ENCODE data around the gene RAB36. TPM values are rescaled to one million over a fixed set of nuclear protein-coding genes. Genes with fewer than 3 reads are reported as not detected.

Gene RAB36
- total RNA-seq, 1 donor from 2014 or later: 3.8 TPM

DNA sequence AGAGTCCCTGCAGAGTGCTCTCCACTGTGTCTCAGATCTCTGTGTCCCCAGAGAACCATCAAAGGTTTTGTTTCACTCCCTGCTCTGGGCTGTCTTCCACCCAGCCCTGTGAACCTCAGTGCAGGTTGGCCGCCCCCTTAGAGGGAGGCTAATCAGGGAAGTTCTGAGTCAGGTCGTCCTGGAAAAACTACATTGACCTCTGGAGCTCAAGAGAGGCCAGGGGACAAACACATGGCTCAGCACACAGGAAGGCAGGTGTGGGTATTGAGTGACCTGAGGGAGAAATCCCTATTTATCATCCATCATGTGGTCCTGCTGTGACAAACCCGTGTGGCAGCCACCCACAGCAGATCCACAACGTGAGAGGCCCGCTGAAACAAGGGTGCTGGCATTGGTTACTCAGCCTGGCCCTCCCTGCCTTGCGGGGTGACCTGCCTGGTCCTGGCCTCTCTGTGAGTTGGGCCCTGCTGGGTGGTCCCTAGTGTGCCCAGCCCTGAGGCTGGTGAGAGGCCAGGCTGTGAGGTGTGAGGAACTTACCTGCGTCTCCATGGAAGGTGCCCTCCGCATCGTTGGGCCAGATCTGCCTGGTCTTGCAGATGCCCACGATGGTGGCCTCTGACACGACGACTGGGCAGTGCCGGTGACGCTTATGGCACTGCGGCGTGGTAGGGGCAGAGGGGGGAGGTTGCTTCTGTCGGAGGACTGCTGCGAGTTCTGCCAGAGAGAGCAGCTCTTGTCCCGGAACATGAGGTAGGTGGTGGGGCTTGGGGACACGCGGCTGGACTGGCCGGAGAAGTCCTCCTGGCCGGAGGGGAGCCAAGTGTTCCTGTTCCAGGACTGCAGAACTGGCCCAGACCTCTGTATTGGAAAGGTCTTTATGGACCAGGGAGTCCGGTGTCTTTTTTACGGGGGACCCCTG, 34.4 kb downstream of the RAB36 start:
- Histone ChIP-seq H3K27me3 (no peaks in the 10 kb centered on the region), H3K9me3 (no peaks in the 10 kb centered on the region), H3K36me3 (no peaks in the 10 kb centered on the region), H3K4me1 (peaks cover 45% of the 10 kb centered on the region), H3K4me3 (peak overlapping the region; percentile 53), H3K27ac (peak overlapping the region; percentile 60)
- TF ChIP-seq, protein P1, sequence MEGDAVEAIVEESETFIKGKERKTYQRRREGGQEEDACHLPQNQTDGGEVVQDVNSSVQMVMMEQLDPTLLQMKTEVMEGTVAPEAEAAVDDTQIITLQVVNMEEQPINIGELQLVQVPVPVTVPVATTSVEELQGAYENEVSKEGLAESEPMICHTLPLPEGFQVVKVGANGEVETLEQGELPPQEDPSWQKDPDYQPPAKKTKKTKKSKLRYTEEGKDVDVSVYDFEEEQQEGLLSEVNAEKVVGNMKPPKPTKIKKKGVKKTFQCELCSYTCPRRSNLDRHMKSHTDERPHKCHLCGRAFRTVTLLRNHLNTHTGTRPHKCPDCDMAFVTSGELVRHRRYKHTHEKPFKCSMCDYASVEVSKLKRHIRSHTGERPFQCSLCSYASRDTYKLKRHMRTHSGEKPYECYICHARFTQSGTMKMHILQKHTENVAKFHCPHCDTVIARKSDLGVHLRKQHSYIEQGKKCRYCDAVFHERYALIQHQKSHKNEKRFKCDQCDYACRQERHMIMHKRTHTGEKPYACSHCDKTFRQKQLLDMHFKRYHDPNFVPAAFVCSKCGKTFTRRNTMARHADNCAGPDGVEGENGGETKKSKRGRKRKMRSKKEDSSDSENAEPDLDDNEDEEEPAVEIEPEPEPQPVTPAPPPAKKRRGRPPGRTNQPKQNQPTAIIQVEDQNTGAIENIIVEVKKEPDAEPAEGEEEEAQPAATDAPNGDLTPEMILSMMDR (IDR thresholded peaks at IDR 0.05): no peak
- ATAC-seq (peak; percentile 6), DNase-seq (no peak)
- intact Hi-C loops (cut with DNase I): loop anchor here (2.0 to 10.0 kb wide), 3 partner anchors 38 to 205 kb away; no protein-coding TSS in a partner anchor

DNA sequence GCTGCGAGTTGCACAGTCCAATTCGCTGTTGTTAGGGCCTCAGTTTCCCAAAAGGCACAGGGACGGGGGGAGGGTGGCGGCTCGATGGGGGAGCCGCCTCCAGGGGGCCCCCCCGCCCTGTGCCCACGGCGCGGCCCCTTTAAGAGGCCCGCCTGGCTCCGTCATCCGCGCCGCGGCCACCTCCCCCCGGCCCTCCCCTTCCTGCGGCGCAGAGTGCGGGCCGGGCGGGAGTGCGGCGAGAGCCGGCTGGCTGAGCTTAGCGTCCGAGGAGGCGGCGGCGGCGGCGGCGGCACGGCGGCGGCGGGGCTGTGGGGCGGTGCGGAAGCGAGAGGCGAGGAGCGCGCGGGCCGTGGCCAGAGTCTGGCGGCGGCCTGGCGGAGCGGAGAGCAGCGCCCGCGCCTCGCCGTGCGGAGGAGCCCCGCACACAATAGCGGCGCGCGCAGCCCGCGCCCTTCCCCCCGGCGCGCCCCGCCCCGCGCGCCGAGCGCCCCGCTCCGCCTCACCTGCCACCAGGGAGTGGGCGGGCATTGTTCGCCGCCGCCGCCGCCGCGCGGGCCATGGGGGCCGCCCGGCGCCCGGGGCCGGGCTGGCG, 35.1 kb downstream of the RAB36 start, which contains the start of gene BCR:
BCR (plus strand) TSS at position 209 of the 592 bp plus-strand sequence. CDS start 452 bp downstream, outside the sequence.
- H3K27ac ChIP-seq: peak within 1 kb of the TSS; percentile 60
- H3K4me3 ChIP-seq: peak within 1 kb of the TSS; percentile 64
- peaks cover 45% of the 10 kb centered on the region for H3K4me1 ChIP-seq
- peak; percentile 90 for DNase-seq
- H3K36me3 ChIP-seq: no peaks in the 10 kb centered on the region
- intact Hi-C loops (cut with DNase I): loop anchor here (5.0 kb wide), 1 partner anchor 37 kb away; no protein-coding TSS in a partner anchor
- H3K9me3 ChIP-seq: no peaks in the 10 kb centered on the region
- TF ChIP-seq, protein P1 (IDR thresholded peaks at IDR 0.05): peak; percentile 12
- ATAC-seq: peak; percentile 83
- H3K27me3 ChIP-seq: no peaks in the 10 kb centered on the region

DNA sequence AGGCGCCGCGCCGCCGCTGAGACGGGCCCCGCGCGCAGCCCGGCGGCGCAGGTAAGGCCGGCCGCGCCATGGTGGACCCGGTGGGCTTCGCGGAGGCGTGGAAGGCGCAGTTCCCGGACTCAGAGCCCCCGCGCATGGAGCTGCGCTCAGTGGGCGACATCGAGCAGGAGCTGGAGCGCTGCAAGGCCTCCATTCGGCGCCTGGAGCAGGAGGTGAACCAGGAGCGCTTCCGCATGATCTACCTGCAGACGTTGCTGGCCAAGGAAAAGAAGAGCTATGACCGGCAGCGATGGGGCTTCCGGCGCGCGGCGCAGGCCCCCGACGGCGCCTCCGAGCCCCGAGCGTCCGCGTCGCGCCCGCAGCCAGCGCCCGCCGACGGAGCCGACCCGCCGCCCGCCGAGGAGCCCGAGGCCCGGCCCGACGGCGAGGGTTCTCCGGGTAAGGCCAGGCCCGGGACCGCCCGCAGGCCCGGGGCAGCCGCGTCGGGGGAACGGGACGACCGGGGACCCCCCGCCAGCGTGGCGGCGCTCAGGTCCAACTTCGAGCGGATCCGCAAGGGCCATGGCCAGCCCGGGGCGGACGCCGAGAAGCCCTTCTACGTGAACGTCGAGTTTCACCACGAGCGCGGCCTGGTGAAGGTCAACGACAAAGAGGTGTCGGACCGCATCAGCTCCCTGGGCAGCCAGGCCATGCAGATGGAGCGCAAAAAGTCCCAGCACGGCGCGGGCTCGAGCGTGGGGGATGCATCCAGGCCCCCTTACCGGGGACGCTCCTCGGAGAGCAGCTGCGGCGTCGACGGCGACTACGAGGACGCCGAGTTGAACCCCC, 35.8 kb downstream of the RAB36 start:
- DNase-seq (no peak), ATAC-seq (no peak)
- no peaks in the 10 kb centered on the region for H3K27me3 ChIP-seq
- H3K4me3 ChIP-seq: peak overlapping the region; percentile 64
- peak overlapping the region; percentile 42 for H3K27ac ChIP-seq
- H3K4me1 ChIP-seq: peaks cover 45% of the 10 kb centered on the region
- no peaks in the 10 kb centered on the region for H3K9me3 ChIP-seq
- TF ChIP-seq, protein P1 (IDR thresholded peaks at IDR 0.05): no peak
- no peaks in the 10 kb centered on the region for H3K36me3 ChIP-seq
- intact Hi-C loops (cut with DNase I): loop anchor here (5.0 kb wide), 1 partner anchor 36 kb away; no protein-coding TSS in a partner anchor

DNA sequence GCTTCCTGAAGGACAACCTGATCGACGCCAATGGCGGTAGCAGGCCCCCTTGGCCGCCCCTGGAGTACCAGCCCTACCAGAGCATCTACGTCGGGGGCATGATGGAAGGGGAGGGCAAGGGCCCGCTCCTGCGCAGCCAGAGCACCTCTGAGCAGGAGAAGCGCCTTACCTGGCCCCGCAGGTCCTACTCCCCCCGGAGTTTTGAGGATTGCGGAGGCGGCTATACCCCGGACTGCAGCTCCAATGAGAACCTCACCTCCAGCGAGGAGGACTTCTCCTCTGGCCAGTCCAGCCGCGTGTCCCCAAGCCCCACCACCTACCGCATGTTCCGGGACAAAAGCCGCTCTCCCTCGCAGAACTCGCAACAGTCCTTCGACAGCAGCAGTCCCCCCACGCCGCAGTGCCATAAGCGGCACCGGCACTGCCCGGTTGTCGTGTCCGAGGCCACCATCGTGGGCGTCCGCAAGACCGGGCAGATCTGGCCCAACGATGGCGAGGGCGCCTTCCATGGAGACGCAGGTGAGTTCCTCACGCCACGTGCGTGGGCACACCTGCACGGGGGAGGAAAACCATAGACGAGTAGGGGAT, 36.5 kb downstream of the RAB36 start:
- intact Hi-C loops (cut with DNase I): loop anchor here (2.0 to 5.0 kb wide), 2 partner anchors 35 to 45 kb away; no protein-coding TSS in a partner anchor
- peak overlapping the region; percentile 42 for H3K27ac ChIP-seq
- peaks cover 49% of the 10 kb centered on the region for H3K4me1 ChIP-seq
- ATAC-seq (no peak), DNase-seq (no peak)
- peak overlapping the region; percentile 64 for H3K4me3 ChIP-seq
- H3K27me3 ChIP-seq: no peaks in the 10 kb centered on the region
- no peaks in the 10 kb centered on the region for H3K9me3 ChIP-seq
- no peaks in the 10 kb centered on the region for H3K36me3 ChIP-seq
- TF ChIP-seq, protein P1 (IDR thresholded peaks at IDR 0.05): no peak
